K562 (cell line): ENCODE data around the gene FHIT. TPM values are rescaled to one million over a fixed set of nuclear protein-coding genes. Genes with fewer than 3 reads are reported as not detected.
A peak's percentile ranks its signal among the peaks of the same experiment; 100 is the strongest.

Source experiments
- ATAC-seq: fragments of 200-7000 bp; cut with Tn5 transposase; 3 replicates; pipeline ENCODE4 v1.9.1; 2020; ENCODE audit warnings: moderate library complexity
- BruUV-seq: library from RNA; stranded (reverse); fragments of 400-500 nt; replicated peaks from 2 replicates; lab custom pipeline; 2021; lab: Mats Ljungman, UMichigan
- CTCF ChIA-PET: fragments of 300-600 bp; formaldehyde crosslinking; extraction: SDS; loops from one replicate; lab custom pipeline; 2021; ENCODE audit warnings: low intra/inter-chr PET ratio; lab: Yijun Ruan, JAX
- POLR2A ChIA-PET: fragments of 300-600, 350-650 bp; sonication (Branson Sonifier 250); formaldehyde crosslinking; extraction: SDS; loops from one replicate; lab custom pipeline; 2021; ENCODE audit warnings: antibody characterized with exemption, inconsistent platforms; lab: Yijun Ruan, JAX
- DNase-seq, 4 experiments: peaks; one replicate each; pipeline versions ENCODE4 v3.0.0 to v3.0.0-alpha.2; 2011 to 2018; ENCODE audit warnings: low spot score in 3 of 4, mixed read lengths in 3 of 4; ENCODE audit errors: extremely low read depth in 1 of 4
- FAIRE-seq: peaks from 2 replicates; lab custom pipeline; 2011; peaks lifted over from hg19 to GRCh38; lab: Jason Lieb, UNC
- H2AFZ ChIP-seq: 2 replicates; pipeline ENCODE4 v1.6.0; 2011; ENCODE audit warnings: low read depth, low read length, control low read depth, inconsistent platforms
- H3K27ac ChIP-seq: fragments of 200-600 bp; 3 replicates; pipeline ENCODE4 v1.8.0; 2011; ENCODE audit warnings: low read depth, mild to moderate bottlenecking, control low read depth, inconsistent platforms, low read length, moderate library complexity, mixed read lengths; ENCODE audit errors: extremely low read depth
- H3K27me3 ChIP-seq, 2 experiments: fragments of 300-600 bp in 1 of 2; 2 replicates in 1 of 2; 3 replicates in 1 of 2; pipeline versions ENCODE4 v1.6.0 to v1.8.0; 2011; ENCODE audit warnings: inconsistent platforms in 2 of 2, low read length in 2 of 2, mild to moderate bottlenecking in 1 of 2, mixed read lengths in 1 of 2, moderate library complexity in 1 of 2; ENCODE audit not compliant: control insufficient read depth in 2 of 2, insufficient read depth in 2 of 2
- H3K36me3 ChIP-seq: fragments of 300-600 bp; 3 replicates; pipeline ENCODE4 v1.8.0; 2011; ENCODE audit warnings: mild to moderate bottlenecking, low read length, inconsistent platforms; ENCODE audit not compliant: control insufficient read depth, insufficient read depth
- H3K4me1 ChIP-seq, 2 experiments: fragments of 200-600 bp in 1 of 2; replicated peaks in 1 of 2; 2 replicates in 1 of 2; 3 replicates in 1 of 2; pipeline versions ENCODE4 v1.5.1 to v1.8.0; 2011; ENCODE audit warnings: inconsistent platforms in 2 of 2, low read length in 2 of 2, mild to moderate bottlenecking in 1 of 2, mixed read lengths in 1 of 2, moderate library complexity in 1 of 2; ENCODE audit not compliant: control insufficient read depth in 2 of 2, insufficient read depth in 2 of 2
- H3K4me2 ChIP-seq: 2 replicates; pipeline ENCODE4 v1.6.1; 2011; ENCODE audit warnings: low read length, control low read depth, inconsistent platforms, mixed read lengths; ENCODE audit not compliant: insufficient read depth
- H3K4me3 ChIP-seq: fragments of 200-600 bp; sonication (generic), shearing (Covaris generic); 2 replicates; pipeline ENCODE4 v1.5.1; 2016; ENCODE audit warnings: control low read depth, inconsistent platforms
- H3K79me2 ChIP-seq: fragments of 200-600 bp; 3 replicates; pipeline ENCODE4 v1.8.0; 2011; ENCODE audit warnings: low read length, inconsistent platforms; ENCODE audit not compliant: control insufficient read depth, insufficient read depth
- H3K9ac ChIP-seq, 2 experiments: 2 replicates each; pipeline versions ENCODE4 v1.6.0 to v1.6.1; 2011; ENCODE audit warnings: low read depth in 2 of 2, low read length in 2 of 2, control low read depth in 1 of 2, inconsistent platforms in 1 of 2, mild to moderate bottlenecking in 1 of 2, mixed read lengths in 1 of 2; ENCODE audit not compliant: insufficient read depth in 1 of 2
- H3K9me1 ChIP-seq: one replicate; pipeline ENCODE4 v1.6.0; 2011; ENCODE audit warnings: inconsistent platforms, mild to moderate bottlenecking, low read length, moderate library complexity; ENCODE audit not compliant: control insufficient read depth, insufficient read depth
- H3K9me3 ChIP-seq: replicated peaks from 2 replicates; pipeline ENCODE4 v1.5.1; 2011; ENCODE audit warnings: low read depth, low read length, inconsistent platforms; ENCODE audit not compliant: control insufficient read depth, insufficient read depth
- H4K20me1 ChIP-seq: replicated peaks from 2 replicates; pipeline ENCODE4 v1.6.1; 2011; ENCODE audit warnings: low read length, inconsistent platforms, mixed read lengths; ENCODE audit not compliant: control insufficient read depth, insufficient read depth
- FOSL1 ChIP-seq: fragments of 200-800 bp; sonication (Bioruptor generic); conservative IDR thresholded peaks from 2 replicates; pipeline ENCODE4 v1.6.1; 2016; ENCODE audit warnings: missing genetic modification characterization, missing compliant biosample characterization
- JUND ChIP-seq, 2 experiments: IDR thresholded peaks; 2 replicates in 1 of 2; 3 replicates in 1 of 2; pipeline ENCODE4 v1.6.1; 2011; ENCODE audit warnings: borderline replicate concordance in 2 of 2, low read depth in 2 of 2, low read length in 2 of 2, improper control_type of control experiment in 1 of 2, missing biosample characterization in 1 of 2, missing genetic modification characterization in 1 of 2, missing genetic modification reagents in 1 of 2
- NR3C1 ChIP-seq: sonication (generic); formaldehyde crosslinking; IDR thresholded peaks from 2 replicates; pipeline ENCODE4 v1.8.1; 2022; ENCODE audit warnings: missing genetic modification reagents
- PCBP2 ChIP-seq: fragments of 200-400 bp; formaldehyde crosslinking; IDR thresholded peaks from 2 replicates; pipeline ENCODE4 v1.6.1; 2018; ENCODE audit warnings: low read length, low read depth, mild to moderate bottlenecking, moderate library complexity; ENCODE audit not compliant: poor library complexity, severe bottlenecking
- ZBTB12 ChIP-seq: fragments of 250-450 bp; sonication (Bioruptor Pico); IDR thresholded peaks from 2 replicates; pipeline ENCODE4 v1.4.0; 2020
- ZBTB43 ChIP-seq: sonication (generic); formaldehyde crosslinking; IDR thresholded peaks from 2 replicates; pipeline ENCODE4 v1.8.0; 2023; ENCODE audit warnings: mild to moderate bottlenecking, missing genetic modification reagents
- ZNF140 ChIP-seq: fragments of 250-450 bp; sonication (Bioruptor Pico); IDR thresholded peaks from 2 replicates; pipeline ENCODE4 v1.8.0; 2021; ENCODE audit warnings: moderate library complexity, mild to moderate bottlenecking, inconsistent platforms
- WGBS: fragments of 100-300 bp; shearing (Covaris generic); methylation state at CpG from one replicate; pipeline ENCODE4 v1.1.6; 2016; ENCODE audit warnings: low coverage, mixed read lengths; ENCODE audit not compliant: insufficient coverage; ENCODE audit errors: missing lambda C conversion rate; 5-methylcytosine and 5-hydroxymethylcytosine counted together
- in situ Hi-C: fragments of 300-500 bp; cut with MboI; formaldehyde crosslinking; loops from 4 replicates; pipeline ENCODE4 v1.15.0; 2018; ENCODE audit warnings: inconsistent platforms, mixed read lengths
- intact Hi-C: fragments of 100-400 bp; cut with micrococcal nuclease; formaldehyde crosslinking; loops from 2 replicates; pipeline ENCODE4 v1.14.2; 2022
- polyA plus RNA-seq, 8 experiments: library from polyadenylated mRNA; depleted of rRNA in 4 of 8; stranded (reverse) in 5 of 8; unstranded in 3 of 8; fragments of >200 nt; fragmentation: Nextera tagmentation in 2 of 8; fragmentation: Illumina TruSeq in 1 of 8; extraction: Ambion mirVana in 2 of 8; extraction: Trizol in 1 of 8; gene quantifications; 2 replicates each; pipeline versions ENCODE4 v1.2.1 to v1.2.3, GENCODE V29; 2011 to 2014; ENCODE audit warnings: inconsistent platforms in 1 of 8, missing spikeins in 1 of 8
- total RNA-seq, 7 experiments: library from RNA; depleted of rRNA in 6 of 7; stranded (reverse); fragments of >200 nt in 6 of 7; fragmentation: Illumina TruSeq in 2 of 7; extraction: Trizol in 2 of 7; gene quantifications; 2 replicates each; pipeline versions ENCODE4 v1.2.1 to v1.2.3, GENCODE V29; 2011 to 2021; ENCODE audit warnings: low replicate concordance in 1 of 7

Gene FHIT
- total and polyA plus RNA-seq, 9 of the 15 experiments (the other 6 are each of a cell fraction or from before 2014, with no cell fraction given): 1.7 to 9.1 (median 4.3) TPM

DNA sequence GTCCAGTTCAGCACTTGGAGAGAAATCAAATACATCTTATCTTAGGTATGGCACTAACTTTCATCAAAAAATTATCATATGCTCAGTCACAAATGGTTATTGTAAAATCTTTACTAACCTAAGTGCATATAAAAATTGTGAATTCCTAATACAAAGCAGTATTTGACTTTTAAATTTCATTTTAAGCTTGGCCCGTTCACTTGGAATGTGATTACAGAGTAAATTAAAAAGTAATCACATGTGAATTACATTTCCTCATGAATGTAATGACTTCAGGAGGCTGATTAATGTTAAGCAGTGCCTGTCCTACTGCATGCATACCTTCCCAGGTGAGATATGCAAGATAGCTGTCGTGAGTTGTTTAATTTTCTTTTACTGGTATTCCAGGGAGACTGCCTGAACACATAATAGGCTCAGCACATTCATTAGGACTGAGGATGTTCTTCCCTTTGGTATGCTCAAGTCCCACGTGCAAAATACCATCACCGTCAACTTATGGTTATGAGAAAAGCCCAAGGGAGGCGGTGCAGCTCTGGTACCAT is 1053.0 kb downstream of the FHIT start (continued):
- TF ChIP-seq ZBTB43: no peak
- TF ChIP-seq PCBP2: no peak
- no peak for TF ChIP-seq ZNF140 (CRISPR knock-in tag)
- TF ChIP-seq ZBTB12 (CRISPR knock-in tag): no peak

- Histone ChIP-seq H3K27ac (no peak overlapping the region), H3K9me1 (no peaks in the 10 kb centered on the region), H3K9ac (no peak overlapping the region), H3K9me3 (no peaks in the 10 kb centered on the region), H3K27me3 (no peaks in the 10 kb centered on the region), H3K36me3 (no peaks in the 10 kb centered on the region), H3K4me3 (no peak overlapping the region), H3K4me1 (peaks cover 0 to 19% of the 10 kb centered on the region in 2 experiments; a peak in 3 of 5 replicates), H2AFZ (no peak overlapping the region), H3K79me2 (peaks cover 3% of the 10 kb centered on the region; the same call in 2 of the 3 replicates), H3K4me2 (no peak overlapping the region), H4K20me1 (no peaks in the 10 kb centered on the region)
- no peak for FAIRE-seq
- peak in 1 of 4 experiments; percentile 4 for DNase-seq
- 48% methylated on average over 7 of the region's 7 CpGs for WGBS
- TF ChIP-seq FOSL1 (tag) (peak; percentile 15; the same call in 1 of the 2 replicates), JUND (IDR thresholded peaks at IDR 0.05; ENCODE audit: borderline replicate concordance, low read depth, low read length) (0 out of 2 replicates have a peak, but pooled peaks have one; percentile 26), JUND (tag; IDR thresholded peaks at IDR 0.05; ENCODE audit: borderline replicate concordance, low read depth, low read length) (no peak), NR3C1 (CRISPR knock-in tag) (no peak)
- ChIA-PET CTCF (no interaction called here), POLR2A (no interaction called here)
- intact Hi-C loops (loop anchor here (5.0 kb wide), 1 partner anchor 240 kb away; no protein-coding TSS in a partner anchor), in situ Hi-C loops (no loop called here)
- no peak for ATAC-seq
- no TSS peak for BruUV-seq
Measured at GRCh38 chr3:60192297-60193114, 1058.7 kb downstream of the FHIT start.
